K562 (cell line): Measurements from ENCODE around the gene SLC24A3. TPM values are rescaled to one million over a fixed set of nuclear protein-coding genes. Genes with fewer than 3 reads are reported as not detected.

Experiments
- ATAC-seq: fragments of 200-7000 bp; cut with Tn5 transposase; 3 replicates; pipeline ENCODE4 v1.9.1; 2020; ENCODE audit warnings: moderate library complexity
- BruUV-seq: library from RNA; stranded (reverse); fragments of 400-500 nt; replicated peaks from 2 replicates; lab custom pipeline; 2021; lab: Mats Ljungman, UMichigan
- CTCF ChIA-PET: fragments of 300-600 bp; formaldehyde crosslinking; extraction: SDS; loops from one replicate; lab custom pipeline; 2021; ENCODE audit warnings: low intra/inter-chr PET ratio; lab: Yijun Ruan, JAX
- POLR2A ChIA-PET: fragments of 300-600, 350-650 bp; sonication (Branson Sonifier 250); formaldehyde crosslinking; extraction: SDS; loops from one replicate; lab custom pipeline; 2021; ENCODE audit warnings: antibody characterized with exemption, inconsistent platforms; lab: Yijun Ruan, JAX
- DNase-seq, 4 experiments: peaks; one replicate each; pipeline versions ENCODE4 v3.0.0 to v3.0.0-alpha.2; 2011 to 2018; ENCODE audit warnings: low spot score in 3 of 4, mixed read lengths in 3 of 4; ENCODE audit errors: extremely low read depth in 1 of 4
- FAIRE-seq: peaks from 2 replicates; lab custom pipeline; 2011; peaks lifted over from hg19 to GRCh38; lab: Jason Lieb, UNC
- H2AFZ ChIP-seq: 2 replicates; pipeline ENCODE4 v1.6.0; 2011; ENCODE audit warnings: low read depth, low read length, control low read depth, inconsistent platforms
- H3K27ac ChIP-seq: fragments of 200-600 bp; 3 replicates; pipeline ENCODE4 v1.8.0; 2011; ENCODE audit warnings: low read depth, mild to moderate bottlenecking, control low read depth, inconsistent platforms, low read length, moderate library complexity, mixed read lengths; ENCODE audit errors: extremely low read depth
- H3K27me3 ChIP-seq, 2 experiments: fragments of 300-600 bp in 1 of 2; 2 replicates in 1 of 2; 3 replicates in 1 of 2; pipeline versions ENCODE4 v1.6.0 to v1.8.0; 2011; ENCODE audit warnings: inconsistent platforms in 2 of 2, low read length in 2 of 2, mild to moderate bottlenecking in 1 of 2, mixed read lengths in 1 of 2, moderate library complexity in 1 of 2; ENCODE audit not compliant: control insufficient read depth in 2 of 2, insufficient read depth in 2 of 2
- H3K36me3 ChIP-seq: fragments of 300-600 bp; 3 replicates; pipeline ENCODE4 v1.8.0; 2011; ENCODE audit warnings: mild to moderate bottlenecking, low read length, inconsistent platforms; ENCODE audit not compliant: control insufficient read depth, insufficient read depth
- H3K4me1 ChIP-seq, 2 experiments: fragments of 200-600 bp in 1 of 2; replicated peaks in 1 of 2; 2 replicates in 1 of 2; 3 replicates in 1 of 2; pipeline versions ENCODE4 v1.5.1 to v1.8.0; 2011; ENCODE audit warnings: inconsistent platforms in 2 of 2, low read length in 2 of 2, mild to moderate bottlenecking in 1 of 2, mixed read lengths in 1 of 2, moderate library complexity in 1 of 2; ENCODE audit not compliant: control insufficient read depth in 2 of 2, insufficient read depth in 2 of 2
- H3K4me2 ChIP-seq: 2 replicates; pipeline ENCODE4 v1.6.1; 2011; ENCODE audit warnings: low read length, control low read depth, inconsistent platforms, mixed read lengths; ENCODE audit not compliant: insufficient read depth
- H3K4me3 ChIP-seq: fragments of 200-600 bp; sonication (generic), shearing (Covaris generic); 2 replicates; pipeline ENCODE4 v1.5.1; 2016; ENCODE audit warnings: control low read depth, inconsistent platforms
- H3K79me2 ChIP-seq: fragments of 200-600 bp; 3 replicates; pipeline ENCODE4 v1.8.0; 2011; ENCODE audit warnings: low read length, inconsistent platforms; ENCODE audit not compliant: control insufficient read depth, insufficient read depth
- H3K9ac ChIP-seq, 2 experiments: 2 replicates each; pipeline versions ENCODE4 v1.6.0 to v1.6.1; 2011; ENCODE audit warnings: low read depth in 2 of 2, low read length in 2 of 2, control low read depth in 1 of 2, inconsistent platforms in 1 of 2, mild to moderate bottlenecking in 1 of 2, mixed read lengths in 1 of 2; ENCODE audit not compliant: insufficient read depth in 1 of 2
- H3K9me1 ChIP-seq: one replicate; pipeline ENCODE4 v1.6.0; 2011; ENCODE audit warnings: inconsistent platforms, mild to moderate bottlenecking, low read length, moderate library complexity; ENCODE audit not compliant: control insufficient read depth, insufficient read depth
- H3K9me3 ChIP-seq: replicated peaks from 2 replicates; pipeline ENCODE4 v1.5.1; 2011; ENCODE audit warnings: low read depth, low read length, inconsistent platforms; ENCODE audit not compliant: control insufficient read depth, insufficient read depth
- H4K20me1 ChIP-seq: replicated peaks from 2 replicates; pipeline ENCODE4 v1.6.1; 2011; ENCODE audit warnings: low read length, inconsistent platforms, mixed read lengths; ENCODE audit not compliant: control insufficient read depth, insufficient read depth
- CGGBP1 ChIP-seq: fragments of 250-450 bp; sonication (Bioruptor Pico); IDR thresholded peaks from 2 replicates; pipeline ENCODE4 v1.9.0; 2021; ENCODE audit warnings: mild to moderate bottlenecking
- CREM ChIP-seq: IDR thresholded peaks from 2 replicates; pipeline ENCODE4 v1.6.1; 2014; ENCODE audit warnings: antibody characterized with exemption, low read depth
- FOXA3 ChIP-seq, 2 experiments: fragments of 450-650 bp in 1 of 2; sonication (generic) in 1 of 2; formaldehyde crosslinking; IDR thresholded peaks in 1 of 2; conservative IDR thresholded peaks in 1 of 2; 2 replicates each; pipeline versions ENCODE4 v1.4.0 to v1.8.0; 2020 to 2022; ENCODE audit warnings: mild to moderate bottlenecking in 2 of 2, missing genetic modification reagents in 1 of 2
- MAFK ChIP-seq: IDR thresholded peaks from 2 replicates; pipeline ENCODE4 v1.6.1; 2011; ENCODE audit warnings: low read length, improper control_type of control experiment
- MED1 ChIP-seq: sonication (generic); formaldehyde crosslinking; IDR thresholded peaks from 2 replicates; pipeline ENCODE4 v1.8.1; 2023; ENCODE audit warnings: missing genetic modification reagents, borderline replicate concordance
- SNRNP70 ChIP-seq: fragments of 200-400 bp; formaldehyde crosslinking; optimal IDR thresholded peaks from 2 replicates; pipeline ENCODE3; 2017; ENCODE audit warnings: low read depth, low read length
- SRSF9 ChIP-seq: fragments of 200-400 bp; formaldehyde crosslinking; IDR thresholded peaks from 2 replicates; pipeline ENCODE4 v1.6.1; 2017; ENCODE audit warnings: low read depth, low read length, borderline replicate concordance
- ZNF239 ChIP-seq: fragments of 250-450 bp; sonication (Bioruptor Pico); IDR thresholded peaks from 2 replicates; pipeline ENCODE4 v1.4.0; 2020; ENCODE audit warnings: mild to moderate bottlenecking
- WGBS: fragments of 100-300 bp; shearing (Covaris generic); methylation state at CpG from one replicate; pipeline ENCODE4 v1.1.6; 2016; ENCODE audit warnings: low coverage, mixed read lengths; ENCODE audit not compliant: insufficient coverage; ENCODE audit errors: missing lambda C conversion rate; 5-methylcytosine and 5-hydroxymethylcytosine counted together
- in situ Hi-C: fragments of 300-500 bp; cut with MboI; formaldehyde crosslinking; loops from 4 replicates; pipeline ENCODE4 v1.15.0; 2018; ENCODE audit warnings: inconsistent platforms, mixed read lengths
- intact Hi-C: fragments of 100-400 bp; cut with micrococcal nuclease; formaldehyde crosslinking; loops from 2 replicates; pipeline ENCODE4 v1.14.2; 2022
- polyA plus RNA-seq, 8 experiments: library from polyadenylated mRNA; depleted of rRNA in 4 of 8; stranded (reverse) in 5 of 8; unstranded in 3 of 8; fragments of >200 nt; fragmentation: Nextera tagmentation in 2 of 8; fragmentation: Illumina TruSeq in 1 of 8; extraction: Ambion mirVana in 2 of 8; extraction: Trizol in 1 of 8; gene quantifications; 2 replicates each; pipeline versions ENCODE4 v1.2.1 to v1.2.3, GENCODE V29; 2011 to 2014; ENCODE audit warnings: inconsistent platforms in 1 of 8, missing spikeins in 1 of 8
- total RNA-seq, 7 experiments: library from RNA; depleted of rRNA in 6 of 7; stranded (reverse); fragments of >200 nt in 6 of 7; fragmentation: Illumina TruSeq in 2 of 7; extraction: Trizol in 2 of 7; gene quantifications; 2 replicates each; pipeline versions ENCODE4 v1.2.1 to v1.2.3, GENCODE V29; 2011 to 2021; ENCODE audit warnings: low replicate concordance in 1 of 7

Gene SLC24A3
- total and polyA plus RNA-seq, 9 of the 15 experiments (the other 6 are each of a cell fraction or from before 2014, with no cell fraction given): not detected

GRCh38 chr20:19300395-19300794, 88.0 kb downstream of the SLC24A3 start:
- CTCF ChIA-PET: no interaction called here
- BruUV-seq: no TSS peak
- Histone ChIP-seq H4K20me1 (no peaks in the 10 kb centered on the region), H3K36me3 (no peaks in the 10 kb centered on the region), H3K27ac (no peak overlapping the region), H3K79me2 (no peaks in the 10 kb centered on the region), H3K9ac (no peak overlapping the region), H3K4me3 (no peak overlapping the region), H2AFZ (no peak overlapping the region), H3K4me1 (no peaks in the 10 kb centered on the region), H3K4me2 (no peak overlapping the region), H3K9me3 (no peaks in the 10 kb centered on the region), H3K27me3 (no peaks in the 10 kb centered on the region), H3K9me1 (no peaks in the 10 kb centered on the region)
- no peak for DNase-seq
- intact Hi-C loops (no loop called here), in situ Hi-C loops (no loop called here)
- WGBS: 0% methylated on average over 6 of the region's 6 CpGs
- ATAC-seq: no peak
- TF ChIP-seq CGGBP1 (CRISPR knock-in tag) (no peak), SNRNP70 (no peak), MED1 (CRISPR knock-in tag) (no peak), FOXA3 (CRISPR knock-in tag; conservative IDR thresholded peaks at IDR 0.05 in 1 of 2, IDR thresholded peaks at IDR 0.05 in 1 of 2) (no peak), ZNF239 (no peak), CREM (no peak), MAFK (no peak), SRSF9 (no peak)
- no peak for FAIRE-seq
- POLR2A ChIA-PET: no interaction called here
